Glomerular visceral epithelial cell (primary cell): Measurements from ENCODE around the gene PPY.
"Not testable (repeated sequence)": the region's sequence is repeated elsewhere in the genome, so short reads cannot be mapped to it uniquely, and the experiment has no call there.

Experiments
- DNase-seq: peaks from one replicate; pipeline ENCODE4 v3.0.0-alpha.2; 2016; ENCODE audit errors: extremely low spot score

The PPY gene

DNA sequence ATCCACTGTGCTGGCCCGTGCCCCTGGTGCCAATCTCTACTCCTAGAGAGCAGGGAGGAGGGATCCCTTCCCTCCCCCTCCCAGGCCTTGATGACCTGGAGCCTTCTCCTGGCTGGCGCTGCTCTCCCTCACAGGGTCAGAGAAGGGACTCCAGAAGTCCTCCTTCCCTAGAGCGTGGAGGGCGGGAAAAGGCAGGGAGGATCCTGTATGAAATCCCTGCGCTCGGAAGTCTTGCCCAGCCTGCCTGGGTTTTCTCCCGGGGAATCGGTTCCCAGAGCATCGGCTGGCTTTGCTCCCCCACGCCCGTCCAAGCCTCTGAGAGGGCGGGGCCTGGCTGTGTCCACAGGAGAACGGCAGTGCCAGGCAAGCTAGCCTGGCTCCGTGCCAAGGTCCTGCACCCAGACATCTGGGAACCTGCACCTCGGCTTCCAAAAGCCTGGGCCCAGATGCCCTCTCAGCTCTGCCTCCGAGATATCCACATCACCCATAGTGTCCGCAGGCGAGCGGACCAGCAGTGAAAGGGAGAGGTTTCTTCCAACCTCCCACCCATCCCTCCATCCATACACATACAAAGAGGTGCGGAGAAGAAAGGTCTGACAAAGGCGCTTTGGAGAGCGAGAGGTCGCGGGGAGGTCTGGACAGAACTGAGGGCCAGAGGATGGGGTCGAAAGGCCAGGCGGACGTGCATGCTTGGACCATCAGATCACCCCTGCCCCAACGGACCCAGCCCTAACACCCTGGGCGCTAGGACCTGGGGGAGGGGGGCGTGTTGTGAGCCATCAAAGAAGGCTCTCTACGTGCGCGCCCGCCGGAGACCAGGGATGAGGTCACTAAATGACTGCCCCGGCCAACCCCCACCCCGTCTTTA, 36.1 kb downstream of the PPY start:
- peak; percentile 61 for DNase-seq

- DNase-seq: no peak
Measured at GRCh38 chr17:43905400-43905984, 36.8 kb downstream of the PPY start.

DNA sequence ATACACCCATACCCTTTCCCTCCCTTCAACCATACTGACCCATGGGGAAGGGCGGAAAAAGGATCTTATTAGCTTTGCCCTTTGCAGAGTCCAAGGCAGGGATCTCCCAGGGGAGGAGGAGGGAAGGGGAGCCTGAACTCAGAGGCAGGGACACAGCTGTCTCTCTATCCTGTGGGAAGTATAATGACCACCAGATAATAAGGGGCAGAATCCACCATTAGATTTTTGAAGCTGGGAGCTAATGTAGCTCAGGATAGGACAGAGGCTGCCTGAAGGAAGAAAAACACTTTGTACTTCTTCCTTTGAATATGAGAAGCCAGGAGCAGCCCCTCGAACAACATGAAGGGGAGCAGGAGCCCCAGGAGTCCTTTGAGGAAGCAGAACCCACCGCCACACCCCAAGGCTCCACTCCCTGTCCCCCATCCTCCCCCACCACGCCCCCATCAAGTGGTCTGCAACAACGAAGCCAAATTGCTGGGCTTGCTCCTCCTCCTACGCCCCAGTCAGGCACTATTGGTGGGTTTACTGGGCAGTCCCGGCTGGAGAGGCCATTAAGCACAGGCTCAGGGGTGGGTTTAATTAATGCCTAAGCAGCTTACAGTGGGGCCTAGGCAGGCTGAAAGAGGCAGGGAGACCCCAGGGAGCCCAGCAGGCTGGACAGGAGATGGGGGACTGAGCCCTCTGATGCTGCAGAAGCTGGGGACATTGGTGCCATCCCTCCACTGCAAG, 40.3 kb downstream of the PPY start:
- no peak for DNase-seq

- no peak for DNase-seq
Measured at GRCh38 chr17:43900858-43901754, 41.2 kb downstream of the PPY start.

DNA sequence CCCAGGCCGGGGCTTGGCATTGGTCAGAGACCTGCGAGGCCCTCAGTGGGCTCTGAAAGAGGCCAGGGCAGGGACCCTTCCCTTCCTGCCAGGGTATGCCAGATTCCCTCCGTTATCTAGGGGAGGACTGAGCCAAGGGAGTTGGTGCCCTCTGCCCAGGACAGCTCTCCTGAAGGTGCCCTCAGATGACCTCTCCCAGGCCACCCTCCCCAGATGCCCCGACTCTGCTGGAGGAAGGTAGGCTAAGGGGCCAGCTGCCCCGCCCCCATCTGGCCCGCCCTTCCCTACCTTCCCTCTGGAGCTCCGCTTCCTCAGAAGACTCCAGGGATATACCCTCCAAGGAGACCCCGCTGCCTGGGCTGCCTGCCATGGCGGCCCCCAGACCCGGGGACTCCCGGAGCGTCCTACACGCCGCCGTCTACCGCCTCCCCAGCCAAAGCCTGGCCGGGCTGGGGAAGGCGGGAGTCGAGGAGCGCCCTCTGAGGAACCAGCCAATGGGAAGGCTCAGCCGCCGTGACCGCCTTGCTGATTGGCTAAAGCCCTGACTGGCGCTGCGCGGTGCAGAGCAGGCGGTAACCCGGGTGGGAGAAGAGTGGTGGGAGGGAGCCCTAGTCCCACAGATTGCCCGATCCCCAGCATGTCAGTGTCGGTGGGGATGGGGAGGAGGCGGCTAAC, 42.0 kb downstream of the PPY start:
- DNase-seq: peak; percentile 85

- DNase-seq: no peak
Measured at GRCh38 chr17:43898446-43898845, 43.8 kb downstream of the PPY start.

GRCh38 chr17:43897831-43898230, 44.4 kb downstream of the PPY start:
- no peak for DNase-seq

DNA sequence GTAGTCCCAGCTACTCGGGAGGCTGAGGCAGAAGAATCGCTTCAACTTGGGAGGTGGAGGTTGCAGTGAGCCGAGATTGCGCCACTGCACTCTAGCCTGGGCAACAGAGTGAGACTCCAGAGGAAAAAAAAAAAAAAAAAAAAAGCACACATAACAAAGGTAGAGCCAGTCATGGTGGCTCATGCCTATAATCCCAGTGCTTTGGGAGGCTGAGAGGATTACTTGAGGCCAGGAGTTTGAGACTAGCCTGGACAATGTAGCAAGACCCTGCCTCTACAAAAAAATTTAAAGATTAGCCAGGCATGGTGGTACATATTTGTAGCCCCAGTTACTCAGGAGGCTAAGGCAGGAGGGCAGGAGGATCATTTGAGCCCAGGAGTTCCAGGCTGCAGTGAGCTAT, 47.8 kb downstream of the PPY start:
- not testable (repeated sequence) for DNase-seq

GRCh38 chr17:43892647-43892952, 49.7 kb downstream of the PPY start:
- no peak for DNase-seq

DNA sequence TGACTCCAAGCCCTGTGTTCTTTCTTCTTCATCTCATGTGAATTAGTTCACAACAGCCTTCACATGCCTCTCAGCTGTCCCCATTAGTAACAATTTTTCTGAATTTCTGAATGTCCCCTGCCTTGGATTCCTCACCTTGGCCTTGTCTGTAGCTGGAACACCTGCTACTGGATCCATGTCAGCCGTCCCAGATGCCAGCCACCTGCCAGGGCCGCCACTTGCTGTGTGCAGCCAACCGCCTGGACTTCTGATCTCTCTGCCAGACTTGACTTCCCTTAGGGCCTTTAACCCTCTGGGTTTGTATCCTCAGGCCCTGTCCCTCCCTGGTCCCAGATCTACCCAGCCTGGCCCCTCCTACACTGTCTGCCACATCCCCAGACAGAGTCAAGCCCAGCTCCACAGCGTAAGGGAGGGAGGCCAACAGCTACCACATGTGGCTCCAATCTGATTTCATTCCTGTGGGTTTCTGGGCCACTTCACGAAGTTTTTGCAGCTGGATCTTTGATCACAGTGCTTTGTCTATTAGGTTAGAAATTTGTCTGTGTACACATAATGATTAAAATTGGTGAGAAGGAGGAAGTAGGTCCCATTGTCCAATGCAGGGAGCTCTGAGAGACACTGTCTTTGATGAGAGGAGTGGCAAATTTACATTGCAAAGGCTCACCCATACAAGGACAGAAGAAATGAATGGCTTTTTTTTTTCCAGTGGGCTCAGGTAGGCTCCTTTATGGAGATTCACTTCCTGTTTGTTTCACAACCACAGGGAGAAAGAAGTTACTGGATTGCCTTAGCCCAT, 50.2 kb downstream of the PPY start:
- no peak for DNase-seq
